H1 (cell line): ENCODE data around the gene RGS6.

Experiments used
- ATF3 ChIP-seq: IDR thresholded peaks from 2 replicates; pipeline ENCODE4 v1.6.1; 2011; ENCODE audit warnings: low read depth, mild to moderate bottlenecking, low read length; ENCODE audit not compliant: insufficient read depth
- CHD2 ChIP-seq: IDR thresholded peaks from 2 replicates; pipeline ENCODE4 v1.6.1; 2012; ENCODE audit warnings: low read length, improper control_type of control experiment
- CTCF ChIP-seq, 3 experiments: IDR thresholded peaks; 1 replicate in 2 of 3; 2 replicates in 1 of 3; pipeline versions ENCODE4 v1.5.1 to v1.6.1; 2011; ENCODE audit warnings: low read length in 3 of 3, mild to moderate bottlenecking in 3 of 3, inconsistent platforms in 2 of 3, low read depth in 1 of 3, moderate library complexity in 1 of 3; ENCODE audit not compliant: insufficient read depth in 1 of 3; ENCODE audit errors: control extremely low read depth in 1 of 3
- EGR1 ChIP-seq: IDR thresholded peaks from 2 replicates; pipeline ENCODE4 v1.6.1; 2011; ENCODE audit warnings: low read depth, low read length, borderline replicate concordance
- EZH2 ChIP-seq: fragments of 200-600 bp; sonication (generic); IDR thresholded peaks from 2 replicates; pipeline ENCODE4 v1.7.1; 2012; ENCODE audit warnings: low read depth, mild to moderate bottlenecking, moderate library complexity, low read length, inconsistent platforms; ENCODE audit not compliant: severe bottlenecking
- HDAC2 ChIP-seq, 2 experiments: fragments of 300-600 bp in 1 of 2; sonication (generic) in 1 of 2; IDR thresholded peaks; 2 replicates each; pipeline ENCODE4 v1.6.1; 2011 to 2012; ENCODE audit warnings: low read depth in 2 of 2, low read length in 2 of 2, mild to moderate bottlenecking in 2 of 2, moderate library complexity in 2 of 2, borderline replicate concordance in 1 of 2, inconsistent platforms in 1 of 2
- HDAC6 ChIP-seq: IDR thresholded peaks from one replicate; pipeline ENCODE4 v1.7.1; 2012; ENCODE audit warnings: low read depth, mild to moderate bottlenecking, inconsistent platforms, low read length, moderate library complexity
- MAX ChIP-seq: IDR thresholded peaks from 2 replicates; pipeline ENCODE4 v1.6.1; 2012; ENCODE audit warnings: inconsistent platforms
- POLR2A ChIP-seq, 2 experiments: IDR thresholded peaks; 1 replicate in 1 of 2; 2 replicates in 1 of 2; pipeline ENCODE4 v1.6.1; 2011; ENCODE audit warnings: low read depth in 2 of 2, low read length in 2 of 2, mild to moderate bottlenecking in 2 of 2; ENCODE audit errors: control extremely low read depth in 1 of 2
- POLR2AphosphoS5 ChIP-seq: IDR thresholded peaks from 2 replicates; pipeline ENCODE4 v1.6.1; 2011; ENCODE audit warnings: low read depth, low read length
- SIRT6 ChIP-seq: IDR thresholded peaks from one replicate; pipeline ENCODE4 v1.7.1; 2012; ENCODE audit warnings: low read length, inconsistent platforms
- TAF1 ChIP-seq: IDR thresholded peaks from 2 replicates; pipeline ENCODE4 v1.6.1; 2011; ENCODE audit warnings: mild to moderate bottlenecking, low read depth, low read length
- YY1 ChIP-seq: IDR thresholded peaks from 2 replicates; pipeline ENCODE4 v1.6.1; 2011; ENCODE audit warnings: low read depth, mild to moderate bottlenecking, low read length
- TF ChIP-seq, protein P1 (sequence below): IDR thresholded peaks from 2 replicates; pipeline ENCODE4 v1.6.1; 2011; ENCODE audit warnings: low read length, improper control_type of control experiment

GRCh38 chr14:72560889-72561493 lies 628.8 kb downstream of the RGS6 start:
- TF ChIP-seq, protein P1, sequence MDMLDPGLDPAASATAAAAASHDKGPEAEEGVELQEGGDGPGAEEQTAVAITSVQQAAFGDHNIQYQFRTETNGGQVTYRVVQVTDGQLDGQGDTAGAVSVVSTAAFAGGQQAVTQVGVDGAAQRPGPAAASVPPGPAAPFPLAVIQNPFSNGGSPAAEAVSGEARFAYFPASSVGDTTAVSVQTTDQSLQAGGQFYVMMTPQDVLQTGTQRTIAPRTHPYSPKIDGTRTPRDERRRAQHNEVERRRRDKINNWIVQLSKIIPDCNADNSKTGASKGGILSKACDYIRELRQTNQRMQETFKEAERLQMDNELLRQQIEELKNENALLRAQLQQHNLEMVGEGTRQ = no peak
- no peak for TF ChIP-seq CTCF (IDR thresholded peaks at IDR 0.05; ENCODE audit: control extremely low read depth in 1 of 3, insufficient read depth in 1 of 3, low read depth in 1 of 3, low read length in 3 of 3)
- no peak for TF ChIP-seq MAX
- TF ChIP-seq POLR2A (IDR thresholded peaks at IDR 0.05; ENCODE audit: control extremely low read depth in 1 of 2, low read depth in 2 of 2, low read length in 2 of 2) = no peak
- no peak for TF ChIP-seq POLR2AphosphoS5
- TF ChIP-seq EGR1 = no peak
- TF ChIP-seq ATF3 = no peak
- TF ChIP-seq TAF1 = no peak
- TF ChIP-seq HDAC2 (IDR thresholded peaks at IDR 0.05; ENCODE audit: borderline replicate concordance in 1 of 2, low read depth in 2 of 2, low read length in 2 of 2) = no peak
- TF ChIP-seq YY1 = no peak
- no peak for TF ChIP-seq CHD2
- TF ChIP-seq HDAC6 = no peak
- no peak for TF ChIP-seq SIRT6
- TF ChIP-seq EZH2 = no peak
